Mesodermal cell (in vitro differentiated cells): ENCODE results near the gene DGKG.

Experiments used
- H3K27ac ChIP-seq: 2 replicates; pipeline ENCODE4 v1.7.0; 2013; ENCODE audit warnings: mild to moderate bottlenecking, low read depth, low read length, moderate library complexity; ENCODE audit not compliant: severe bottlenecking
- H3K36me3 ChIP-seq: 2 replicates; pipeline ENCODE4 v1.7.1; 2013; ENCODE audit warnings: mild to moderate bottlenecking, low read length, moderate library complexity; ENCODE audit not compliant: control insufficient read depth, insufficient read depth
- H3K4me1 ChIP-seq: one replicate; pipeline ENCODE4 v1.7.1; 2013; ENCODE audit warnings: mild to moderate bottlenecking, low read length; ENCODE audit not compliant: insufficient read depth, control insufficient read depth, poor library complexity, severe bottlenecking
- H3K4me3 ChIP-seq: 2 replicates; pipeline ENCODE4 v1.7.0; 2013; ENCODE audit warnings: low read length, control low read depth, mild to moderate bottlenecking; ENCODE audit not compliant: insufficient read depth, poor library complexity, severe bottlenecking; ENCODE audit errors: extremely low read depth
- H3K9me3 ChIP-seq: 2 replicates; pipeline ENCODE4 v1.7.1; 2013; ENCODE audit warnings: mild to moderate bottlenecking, low read length, moderate library complexity; ENCODE audit not compliant: control insufficient read depth
- WGBS, 2 experiments: methylation state at CpG; one replicate each; pipeline ENCODE4 v1.1.5; 2013; ENCODE audit warnings: missing lambda C conversion rate in 2 of 2; ENCODE audit not compliant: insufficient coverage in 2 of 2; 5-methylcytosine and 5-hydroxymethylcytosine counted together

The DGKG gene

DNA sequence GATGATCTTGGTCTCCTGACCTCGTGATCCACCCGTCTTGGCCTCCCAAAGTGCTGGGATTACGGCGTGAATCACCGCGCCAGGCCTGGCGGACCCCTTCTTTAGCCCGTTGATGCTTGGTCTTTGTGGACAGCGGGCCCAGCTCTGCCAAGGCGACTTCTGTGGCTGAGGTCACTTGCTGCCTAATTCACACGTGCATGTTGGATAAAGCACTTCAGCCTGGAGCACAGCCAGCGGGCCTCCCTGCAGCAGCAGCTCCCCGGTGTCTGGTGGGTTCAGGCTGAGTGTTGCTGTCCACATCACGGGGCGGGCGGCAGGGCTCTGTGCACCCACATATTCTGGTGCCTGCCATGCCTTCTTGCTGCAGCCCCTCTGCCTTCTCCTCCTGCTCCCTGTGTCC lies 88.4 kb downstream of the DGKG start:
- H3K4me3 ChIP-seq = no peak overlapping the region
- H3K4me1 ChIP-seq = no peaks in the 10 kb centered on the region
- no peak overlapping the region for H3K27ac ChIP-seq
- no peaks in the 10 kb centered on the region for H3K9me3 ChIP-seq
- H3K36me3 ChIP-seq = no peaks in the 10 kb centered on the region
- 92 to 94% methylated on average over 16 of the region's 16 CpGs for WGBS, 2 experiments

GRCh38 chr3:186270701-186271100 lies 91.3 kb downstream of the DGKG start:
- no peaks in the 10 kb centered on the region for H3K36me3 ChIP-seq
- H3K4me3 ChIP-seq = no peak overlapping the region
- H3K4me1 ChIP-seq = no peaks in the 10 kb centered on the region
- H3K27ac ChIP-seq = no peak overlapping the region
- no peaks in the 10 kb centered on the region for H3K9me3 ChIP-seq
- WGBS, 2 experiments = 94 to 98% methylated on average over 5 to 6 of the region's 7 CpGs

GRCh38 chr3:186268616-186269448 lies 93.2 kb downstream of the DGKG start:
- H3K4me3 ChIP-seq = no peak overlapping the region
- H3K4me1 ChIP-seq = no peaks in the 10 kb centered on the region
- WGBS, 2 experiments = 91 to 93% methylated on average over 24 to 28 of the region's 29 CpGs
- no peaks in the 10 kb centered on the region for H3K9me3 ChIP-seq
- no peak overlapping the region for H3K27ac ChIP-seq
- H3K36me3 ChIP-seq = no peaks in the 10 kb centered on the region

- H3K9me3 ChIP-seq = no peaks in the 10 kb centered on the region
- WGBS, 2 experiments = 84 to 94% methylated on average over 3 to 5 of the region's 6 CpGs
- H3K27ac ChIP-seq = no peak overlapping the region
- H3K4me3 ChIP-seq = no peak overlapping the region
- no peaks in the 10 kb centered on the region for H3K36me3 ChIP-seq
- no peaks in the 10 kb centered on the region for H3K4me1 ChIP-seq
Observed at GRCh38 chr3:186267758-186268157, 94.3 kb downstream of the DGKG start.

GRCh38 chr3:186264608-186265400 lies 97.2 kb downstream of the DGKG start:
- Histone ChIP-seq H3K4me1 (peaks cover 8% of the 10 kb centered on the region), H3K9me3 (no peaks in the 10 kb centered on the region), H3K4me3 (no peak overlapping the region), H3K36me3 (no peaks in the 10 kb centered on the region), H3K27ac (no peak overlapping the region)
- 87 to 96% methylated on average over 8 to 9 of the region's 9 CpGs for WGBS, 2 experiments

DNA sequence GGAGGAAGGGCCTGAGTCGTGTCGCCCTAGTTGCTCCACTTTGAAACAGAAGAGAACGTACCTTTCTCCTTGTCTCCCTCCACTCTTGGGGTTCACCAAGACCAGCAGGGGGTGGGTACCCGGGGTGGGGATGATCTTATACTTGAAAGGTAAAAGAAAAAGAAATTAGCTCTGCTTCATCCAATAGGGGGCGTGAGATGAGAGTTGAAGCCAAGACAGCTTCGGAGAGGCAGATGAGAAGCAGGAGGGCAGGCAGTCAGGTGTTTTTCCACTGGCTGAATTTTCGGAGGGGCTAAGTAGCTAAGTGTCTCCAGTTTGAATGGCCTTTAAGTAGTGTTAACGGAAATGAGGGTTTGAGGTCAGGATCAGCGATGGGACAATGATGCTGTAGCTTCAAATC lies 100.4 kb downstream of the DGKG start:
- WGBS, 2 experiments = 47 to 52% methylated on average over 5 to 7 of the region's 9 CpGs
- Histone ChIP-seq H3K9me3 (no peaks in the 10 kb centered on the region), H3K36me3 (no peaks in the 10 kb centered on the region), H3K4me1 (peaks cover 19% of the 10 kb centered on the region), H3K27ac (no peak overlapping the region), H3K4me3 (no peak overlapping the region)

DNA sequence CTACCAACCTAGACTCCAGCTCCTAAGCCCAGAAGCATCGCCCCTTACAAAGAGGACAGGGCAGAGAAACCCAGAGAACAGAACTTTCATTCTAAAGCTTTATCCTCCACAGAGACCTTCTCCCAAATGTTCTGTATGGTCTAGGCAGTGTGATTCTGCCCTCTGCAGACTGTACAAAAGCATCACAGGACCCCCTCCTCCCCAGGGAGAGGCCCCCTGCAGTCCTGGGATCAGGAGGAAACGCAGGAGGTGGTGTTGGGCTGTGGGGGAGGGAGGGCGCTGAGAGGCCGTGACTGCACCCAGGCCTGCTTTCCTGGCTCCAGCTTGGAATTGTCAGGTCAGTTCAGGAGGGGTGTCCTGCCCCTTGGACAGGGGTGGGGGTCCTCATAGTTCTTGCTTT lies 101.3 kb downstream of the DGKG start:
- WGBS, 2 experiments = 78% methylated on average over 3 of the region's 4 CpGs; no CpG with 5 or more reads in 1 of the 2 experiments
- no peaks in the 10 kb centered on the region for H3K36me3 ChIP-seq
- peaks cover 19% of the 10 kb centered on the region for H3K4me1 ChIP-seq
- no peak overlapping the region for H3K27ac ChIP-seq
- H3K9me3 ChIP-seq = no peaks in the 10 kb centered on the region
- H3K4me3 ChIP-seq = no peak overlapping the region

DNA sequence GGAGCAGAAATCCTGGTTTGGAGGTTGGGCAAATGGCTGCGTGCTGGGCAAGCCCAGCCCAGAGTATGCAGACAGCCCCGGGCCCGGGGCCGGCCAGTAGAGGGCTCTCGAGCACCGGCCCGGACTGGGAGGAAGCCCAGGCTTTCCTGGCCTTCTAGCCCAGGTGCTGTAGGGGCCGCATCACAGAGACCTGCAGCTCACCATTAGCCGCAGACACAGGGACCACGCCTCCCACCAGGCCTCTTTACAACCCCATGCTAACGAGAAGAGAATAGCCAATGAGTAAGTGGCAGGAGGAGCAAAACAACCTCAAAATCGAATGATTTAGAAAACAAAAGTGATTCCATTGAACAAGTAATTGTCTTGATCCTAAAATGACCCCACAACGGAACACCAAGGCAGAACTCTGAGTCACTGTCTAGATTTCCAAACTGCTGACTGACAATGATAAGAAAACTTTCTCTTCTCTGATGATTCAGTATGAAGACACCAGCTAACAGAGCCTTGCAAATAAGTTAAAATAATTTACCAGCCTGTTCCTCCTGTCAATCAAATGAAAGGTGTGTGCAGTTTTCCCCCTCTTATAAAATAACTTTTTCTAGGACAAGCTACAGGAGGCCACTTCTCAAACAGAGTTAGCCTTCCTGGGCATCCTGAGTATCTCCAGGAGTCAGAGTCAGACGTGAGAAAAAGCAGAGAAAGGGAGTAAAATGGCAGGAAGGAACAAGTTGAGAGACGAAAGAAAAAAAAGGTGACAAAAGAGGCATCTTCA lies 102.2 kb downstream of the DGKG start:
- H3K36me3 ChIP-seq = no peaks in the 10 kb centered on the region
- peaks cover 19% of the 10 kb centered on the region for H3K4me1 ChIP-seq
- 24 to 41% methylated on average over 6 to 11 of the region's 15 CpGs for WGBS, 2 experiments
- H3K9me3 ChIP-seq = no peaks in the 10 kb centered on the region
- peak overlapping the region; percentile 53 for H3K27ac ChIP-seq
- H3K4me3 ChIP-seq = no peak overlapping the region

- H3K9me3 ChIP-seq = no peaks in the 10 kb centered on the region
- H3K27ac ChIP-seq = no peak overlapping the region
- WGBS, 2 experiments = 44 to 48% methylated on average over 11 to 12 of the region's 12 CpGs
- no peak overlapping the region for H3K4me3 ChIP-seq
- H3K36me3 ChIP-seq = no peaks in the 10 kb centered on the region
- H3K4me1 ChIP-seq = peaks cover 19% of the 10 kb centered on the region
Observed at GRCh38 chr3:186258968-186259367, 103.1 kb downstream of the DGKG start.

- H3K36me3 ChIP-seq = no peaks in the 10 kb centered on the region
Observed at GRCh38 chr3:186257866-186258265, 104.2 kb downstream of the DGKG start.

More at GRCh38 chr3:186257866-186258265, 104.2 kb downstream of the DGKG start:
- Histone ChIP-seq H3K27ac (no peak overlapping the region), H3K4me1 (peaks cover 19% of the 10 kb centered on the region), H3K4me3 (no peak overlapping the region), H3K9me3 (no peaks in the 10 kb centered on the region)
- WGBS, 2 experiments = 69 to 75% methylated on average over 4 to 6 of the region's 6 CpGs
